GM18861 (cell line): ENCODE measurements around the gene ZMYND11.

Experiments used
- ATAC-seq: cut with Tn5 transposase; IDR thresholded peaks from one replicate; pipeline ENCODE4 v1.9.1; 2021; ENCODE audit not compliant: unreplicated experiment

The ZMYND11 gene

GRCh38 chr10:190216-190615, 55.0 kb downstream of the ZMYND11 start:
- ATAC-seq: no peak

DNA sequence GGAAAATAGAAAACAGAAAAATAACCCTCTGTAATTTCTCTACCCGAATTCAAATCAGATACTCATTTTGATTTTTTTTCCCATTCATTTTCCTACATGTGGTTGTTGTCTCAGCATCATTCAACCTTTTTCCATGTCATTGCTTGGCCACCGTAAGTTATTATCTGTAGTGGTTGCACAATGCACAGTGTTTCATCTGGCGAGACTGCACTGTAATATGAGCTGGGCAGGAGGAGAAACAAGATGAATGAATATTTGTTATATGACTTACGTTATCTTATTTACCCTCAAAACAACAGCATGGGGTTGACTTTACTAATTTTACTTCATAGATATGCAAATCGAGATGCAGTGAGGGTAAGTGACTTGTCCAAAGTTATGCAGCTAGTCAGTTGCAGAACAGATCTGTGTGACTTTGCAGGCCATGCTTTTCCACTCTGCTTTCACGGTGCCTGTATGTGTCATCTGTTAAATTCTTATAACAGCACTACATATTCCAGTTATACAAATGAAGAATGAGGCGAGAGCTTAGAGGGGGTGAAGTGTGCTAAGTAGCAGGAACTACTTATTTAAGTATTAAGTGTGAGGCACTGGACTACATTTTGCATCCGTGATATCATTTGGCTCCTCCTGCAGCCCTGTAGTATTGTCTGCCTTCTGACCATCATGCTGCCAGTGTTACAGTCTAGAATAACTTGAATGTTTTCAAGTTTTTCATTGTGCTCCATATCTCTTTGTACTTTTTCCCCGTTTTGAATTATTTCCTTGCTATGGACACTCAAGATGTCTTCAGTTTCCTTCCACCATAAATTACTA, 56.7 kb downstream of the ZMYND11 start:
- ATAC-seq: no peak

DNA sequence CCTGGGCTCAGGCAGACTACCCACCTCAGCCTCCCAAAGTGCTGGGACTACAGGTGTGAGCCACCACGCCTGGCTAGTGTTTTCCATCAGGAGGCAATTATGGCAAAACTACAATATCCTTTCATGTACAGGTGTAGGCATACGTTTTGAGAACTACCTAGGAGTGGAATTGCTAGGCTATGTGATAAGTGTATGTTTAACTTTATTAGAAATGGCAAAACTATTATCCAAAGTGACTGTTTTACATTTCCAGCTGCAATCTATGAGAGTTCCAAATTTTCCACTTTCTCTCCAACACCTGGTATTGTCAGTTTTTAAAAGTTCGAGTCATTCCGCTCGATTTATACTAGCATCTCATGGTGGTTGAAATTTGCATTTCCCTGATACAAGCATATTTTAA, 59.0 kb downstream of the ZMYND11 start:
- no peak for ATAC-seq

DNA sequence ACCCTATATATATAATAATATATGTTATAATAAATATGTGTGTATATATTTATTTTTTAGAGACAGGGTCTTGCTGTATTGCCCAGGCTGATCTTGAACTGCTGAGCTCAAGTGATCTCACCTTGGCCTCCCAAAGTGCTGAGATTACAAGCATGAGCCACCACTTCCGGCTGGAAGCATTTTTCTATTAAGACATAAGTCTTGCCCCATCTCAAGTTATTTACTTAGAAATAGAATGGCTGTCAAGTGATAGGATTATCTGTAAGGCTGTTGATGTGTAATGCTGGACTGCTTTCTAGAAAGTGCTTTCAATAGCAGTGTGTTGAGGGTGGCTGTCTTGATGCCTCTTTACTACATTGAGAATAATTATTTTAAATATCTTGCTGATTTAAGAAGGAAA, 65.2 kb downstream of the ZMYND11 start:
- no peak for ATAC-seq

DNA sequence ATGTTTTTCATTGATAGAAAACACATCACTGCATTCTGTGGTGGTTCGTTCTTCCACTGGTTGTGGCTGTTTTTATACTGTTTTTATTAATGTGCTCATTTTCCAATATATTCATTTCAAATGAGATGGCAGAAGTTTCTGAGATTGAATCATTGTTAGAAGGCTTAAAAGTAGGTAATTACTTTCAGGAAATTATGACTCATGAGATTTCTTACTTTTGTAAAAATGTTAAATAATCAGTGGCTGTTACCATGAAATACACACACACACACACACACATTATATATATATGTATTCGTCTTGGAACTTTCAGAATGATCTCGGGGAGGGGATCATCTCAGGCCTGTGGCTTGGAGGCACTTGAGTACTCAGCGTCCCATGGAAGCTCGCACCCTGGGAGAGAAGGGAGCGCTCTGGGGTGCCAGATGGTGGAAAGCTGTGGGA, 66.1 kb downstream of the ZMYND11 start:
- ATAC-seq: no peak

DNA sequence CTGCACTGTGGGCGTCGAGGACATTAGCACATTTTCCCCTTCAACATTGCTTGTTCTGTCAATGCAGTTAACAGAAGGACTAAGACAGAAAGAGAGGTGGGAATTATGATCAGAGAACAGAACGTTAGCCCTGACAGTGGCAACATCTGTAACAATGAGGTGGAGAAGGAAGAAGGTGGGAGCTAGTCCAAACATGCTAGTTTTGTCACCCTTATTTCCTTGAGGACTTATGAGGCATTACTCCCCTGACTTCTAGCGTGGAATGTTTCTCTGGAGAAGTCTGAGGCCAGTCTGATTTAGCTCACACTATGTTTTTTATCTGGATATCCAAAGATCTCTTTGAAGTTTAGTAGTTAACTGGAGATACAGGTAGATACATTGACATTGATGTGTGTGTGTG, 73.4 kb downstream of the ZMYND11 start:
- ATAC-seq: no peak

GRCh38 chr10:209357-209756, 74.1 kb downstream of the ZMYND11 start:
- ATAC-seq: no peak

GRCh38 chr10:210297-210696, 75.0 kb downstream of the ZMYND11 start:
- ATAC-seq: no peak

DNA sequence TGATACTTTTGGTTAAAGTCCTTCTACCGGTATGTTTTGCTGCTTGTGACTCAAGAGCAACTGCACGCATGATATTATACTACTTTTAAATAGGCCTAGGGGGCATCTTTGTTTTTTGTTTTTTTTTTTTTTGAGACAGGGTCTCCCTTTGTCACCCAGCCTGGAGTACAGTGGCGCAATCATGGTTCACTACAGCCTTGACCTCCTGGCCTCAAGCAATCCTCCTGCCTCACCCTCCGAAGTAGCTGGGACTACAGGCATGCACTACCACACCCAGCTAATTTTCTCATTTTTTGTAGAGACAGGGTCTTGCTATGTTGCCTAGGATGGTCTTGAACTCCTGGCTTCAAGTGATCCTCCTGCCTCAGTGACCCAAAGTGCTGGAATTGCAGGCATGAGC, 80.2 kb downstream of the ZMYND11 start:
- ATAC-seq: no peak

DNA sequence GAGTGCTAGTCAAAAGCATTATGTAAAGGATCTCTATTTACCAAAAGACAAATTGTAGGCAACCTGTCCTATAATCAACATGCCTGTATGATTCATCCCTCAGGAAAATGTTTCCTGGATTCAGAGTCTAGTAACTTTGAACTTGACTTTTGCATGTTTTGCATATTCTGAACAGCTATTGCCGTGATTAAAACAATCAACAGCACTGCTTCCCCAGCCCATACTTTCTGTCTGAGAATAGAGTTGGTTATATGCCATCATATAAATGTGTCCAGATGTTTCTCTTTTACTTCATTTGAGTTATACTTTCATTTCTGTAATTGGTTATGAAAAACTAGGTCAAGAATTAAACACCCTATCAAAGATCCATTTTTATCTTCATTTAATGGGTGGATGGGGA, 83.5 kb downstream of the ZMYND11 start:
- ATAC-seq: no peak

DNA sequence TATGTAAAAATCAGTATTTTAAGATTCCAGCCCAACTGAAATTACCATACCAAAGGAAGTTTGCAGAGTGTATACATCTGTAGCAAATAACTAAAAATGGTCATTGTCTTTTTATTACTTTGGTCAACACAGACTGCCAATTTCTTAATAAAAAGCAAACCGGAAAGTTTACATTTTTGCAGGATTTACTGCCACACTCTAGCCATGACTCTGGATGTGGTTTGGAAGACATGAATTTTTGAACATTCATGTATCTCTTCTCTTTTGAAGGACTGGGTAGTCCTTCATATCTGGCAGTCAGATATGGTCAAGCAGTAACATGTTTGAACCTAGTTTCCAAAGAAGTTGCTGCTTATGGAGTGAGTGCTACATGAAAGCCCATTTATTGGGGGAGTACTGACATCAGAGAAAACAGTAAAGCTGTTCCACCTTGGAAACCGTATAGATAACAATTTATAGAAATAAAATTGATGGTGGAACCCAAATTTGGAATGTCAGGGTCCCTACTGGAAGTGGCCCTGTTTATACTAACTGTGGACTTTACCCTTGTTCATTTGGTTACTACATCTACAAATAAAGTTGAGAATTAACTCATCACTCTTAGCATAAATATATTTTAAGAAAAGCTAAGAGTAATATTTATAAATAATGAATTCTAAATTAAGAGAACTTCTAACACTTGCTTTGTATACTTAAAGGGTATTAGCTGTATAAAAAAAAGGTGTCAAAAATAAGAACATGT, 84.6 kb downstream of the ZMYND11 start:
- ATAC-seq: no peak

DNA sequence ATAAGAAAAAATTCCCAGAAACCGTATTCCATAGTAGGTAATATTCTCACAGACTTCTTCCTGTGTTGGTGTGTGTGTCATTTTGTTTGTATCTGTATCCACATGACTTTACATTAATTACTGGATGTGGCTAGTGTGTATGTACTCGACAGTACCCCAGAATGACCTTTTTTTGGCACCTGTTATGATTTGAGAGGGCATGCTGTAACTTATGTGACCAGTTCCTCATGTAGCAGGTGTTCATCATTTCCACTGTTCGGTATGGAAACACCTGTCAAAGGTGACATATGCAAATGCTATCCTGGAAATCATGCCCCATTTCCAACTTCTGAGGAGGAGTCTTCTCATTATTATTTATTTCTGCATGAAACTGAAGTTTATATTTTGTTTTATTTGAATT, 89.3 kb downstream of the ZMYND11 start:
- no peak for ATAC-seq

GRCh38 chr10:226018-226417, 90.8 kb downstream of the ZMYND11 start:
- ATAC-seq: no peak

DNA sequence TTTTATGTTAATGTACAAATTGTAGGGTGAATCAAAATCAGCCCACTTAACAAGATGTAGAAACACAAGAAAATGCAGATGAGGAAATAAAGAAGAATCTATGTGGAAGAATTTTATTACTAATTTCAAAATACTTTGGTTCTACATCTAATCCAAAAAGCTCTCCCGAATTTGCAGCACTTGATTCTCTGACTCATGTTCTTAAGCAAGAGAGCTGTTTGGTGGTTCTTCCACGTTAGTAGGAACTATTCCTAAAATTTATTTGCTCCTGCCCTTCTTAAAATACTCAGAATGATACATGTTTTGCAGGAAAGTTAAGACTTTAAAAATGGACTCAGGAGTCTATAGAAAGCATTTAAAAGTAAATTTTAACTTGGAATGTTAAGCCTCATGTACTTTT, 91.8 kb downstream of the ZMYND11 start:
- no peak for ATAC-seq

DNA sequence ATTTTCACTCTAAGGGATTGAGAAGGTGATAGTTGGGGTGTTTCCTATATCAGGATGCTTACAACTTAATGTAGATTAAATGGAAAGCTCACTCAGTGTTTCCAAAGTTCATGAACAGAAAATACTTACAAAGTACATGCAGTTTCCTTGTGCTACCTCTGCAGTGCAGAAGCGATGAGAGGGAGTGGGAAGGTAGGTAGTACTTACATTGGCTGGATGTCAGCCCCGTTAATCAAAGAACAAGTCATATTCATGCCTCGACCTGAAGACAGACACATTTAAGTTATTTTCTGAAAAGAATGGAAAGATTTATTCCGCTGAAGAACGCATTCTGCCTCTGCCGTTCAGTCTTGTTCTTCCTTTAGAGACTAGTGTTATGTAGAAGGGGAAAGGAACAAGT, 93.1 kb downstream of the ZMYND11 start:
- ATAC-seq: no peak

- ATAC-seq: no peak
These were observed 95.5 kb downstream of the ZMYND11 start for GRCh38 chr10:230758-231157.

DNA sequence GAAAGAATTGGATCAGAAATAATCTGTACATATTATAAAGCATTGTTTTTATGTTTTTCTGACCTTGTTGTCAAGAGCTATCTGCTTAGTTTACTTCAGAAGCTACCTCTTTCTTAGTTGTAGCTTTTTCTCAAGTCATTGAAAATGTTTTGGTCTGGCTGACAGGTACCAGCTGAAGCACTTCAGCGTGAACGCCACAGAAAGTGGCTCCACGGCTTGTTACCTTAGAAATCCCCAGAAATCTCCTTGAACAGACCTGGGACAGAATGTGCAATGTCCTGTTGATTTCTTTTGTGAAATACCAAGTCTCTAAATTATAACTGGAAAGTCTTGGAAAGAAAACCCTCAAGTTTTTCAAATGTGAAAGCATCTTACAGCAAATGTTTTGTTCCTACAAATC, 96.8 kb downstream of the ZMYND11 start:
- no peak for ATAC-seq

DNA sequence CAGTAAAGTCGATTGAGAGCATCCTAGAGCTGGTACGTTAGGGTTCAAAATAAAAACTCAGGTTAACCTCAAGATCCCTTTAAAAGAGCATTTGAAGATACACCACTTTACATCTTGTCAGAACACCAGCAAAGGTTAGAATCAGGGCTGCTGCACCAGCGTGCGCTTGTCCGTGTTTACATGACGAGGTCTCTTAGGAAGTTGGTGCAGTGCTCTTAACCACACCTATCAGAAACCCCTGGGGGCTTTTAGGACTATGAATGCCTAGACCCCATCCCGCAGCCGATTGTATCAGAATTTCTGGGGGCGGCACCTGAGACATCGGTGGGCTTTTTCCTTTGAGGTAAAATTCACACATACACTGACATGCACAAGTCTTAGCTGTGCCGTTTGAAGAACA, 97.6 kb downstream of the ZMYND11 start:
- no peak for ATAC-seq

GRCh38 chr10:234708-235406, 99.6 kb downstream of the ZMYND11 start:
- no peak for ATAC-seq

GRCh38 chr10:235915-236314, 100.7 kb downstream of the ZMYND11 start:
- no peak for ATAC-seq

GRCh38 chr10:239109-239508, 103.9 kb downstream of the ZMYND11 start:
- ATAC-seq: no peak

DNA sequence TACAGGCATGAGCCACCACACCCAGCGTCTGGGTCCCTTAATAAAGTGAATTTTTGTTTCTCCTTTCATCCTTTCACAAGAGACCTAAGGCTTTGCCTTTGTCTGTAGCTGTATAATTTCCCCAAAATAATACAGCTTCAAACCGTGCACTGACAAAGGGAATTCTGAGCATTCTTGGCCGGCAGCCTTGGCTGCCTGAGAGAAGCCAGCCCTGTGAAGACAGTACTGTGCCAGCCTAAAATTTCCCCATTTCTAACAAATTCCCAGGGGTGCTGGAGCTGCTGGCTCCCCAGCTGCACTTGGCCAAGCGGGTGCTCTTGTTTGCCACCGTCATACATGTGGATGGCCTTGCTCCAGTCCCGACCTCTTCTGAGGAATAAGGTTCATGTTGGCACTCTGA, 106.2 kb downstream of the ZMYND11 start:
- no peak for ATAC-seq
